NCI-H2029 (cell line): ENCODE measurements around the gene MUL1.
"Not testable (repeated sequence)": the region's sequence is repeated elsewhere in the genome, so short reads cannot be mapped to it uniquely, and the experiment has no call there.

Experiments used
- DNase-seq: peaks from one replicate; lab custom pipeline; 2025; lab: John Stamatoyannopoulos, UW

MUL1 gene, protein sequence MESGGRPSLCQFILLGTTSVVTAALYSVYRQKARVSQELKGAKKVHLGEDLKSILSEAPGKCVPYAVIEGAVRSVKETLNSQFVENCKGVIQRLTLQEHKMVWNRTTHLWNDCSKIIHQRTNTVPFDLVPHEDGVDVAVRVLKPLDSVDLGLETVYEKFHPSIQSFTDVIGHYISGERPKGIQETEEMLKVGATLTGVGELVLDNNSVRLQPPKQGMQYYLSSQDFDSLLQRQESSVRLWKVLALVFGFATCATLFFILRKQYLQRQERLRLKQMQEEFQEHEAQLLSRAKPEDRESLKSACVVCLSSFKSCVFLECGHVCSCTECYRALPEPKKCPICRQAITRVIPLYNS

DNA sequence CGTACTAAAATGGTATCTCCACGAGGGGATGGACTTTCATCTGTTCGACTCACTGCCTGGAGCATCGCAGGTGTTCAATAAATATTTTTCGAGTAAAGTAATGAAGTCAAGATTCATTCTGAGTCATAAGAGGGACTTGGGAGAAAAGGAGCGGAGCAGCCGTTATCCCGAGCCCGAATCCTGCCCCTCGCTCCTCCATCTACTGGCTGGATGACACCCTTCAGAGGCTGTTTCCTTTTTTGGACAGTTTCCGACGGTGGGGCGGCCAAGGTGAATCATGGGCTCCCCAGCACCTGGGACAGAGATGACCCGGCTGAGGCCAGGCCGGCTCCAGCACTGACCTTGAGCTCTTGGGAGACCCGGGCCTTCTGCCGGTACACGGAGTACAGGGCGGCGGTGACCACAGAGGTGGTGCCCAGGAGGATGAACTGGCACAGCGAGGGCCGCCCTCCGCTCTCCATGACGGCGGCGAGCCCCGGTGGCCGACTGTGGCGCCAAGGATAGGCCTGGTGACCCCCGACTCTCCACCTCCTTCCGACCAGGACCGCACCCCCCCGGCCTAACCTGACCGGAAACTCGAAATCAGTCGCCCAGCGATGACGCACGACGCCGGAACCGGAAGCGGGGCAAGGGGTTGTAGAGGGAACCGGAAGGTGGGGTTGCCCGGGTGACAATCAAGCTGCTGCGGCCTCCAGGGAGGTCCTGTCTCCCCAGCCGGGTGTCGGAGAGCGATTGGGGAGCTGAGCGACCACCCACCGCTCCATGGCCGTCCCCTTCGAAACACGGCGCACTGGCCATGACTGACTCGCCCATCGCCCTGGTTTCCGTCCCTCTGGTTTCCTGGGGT lies at the start of gene MUL1:
MUL1 (minus strand) TSS at position 588 of the 847 bp plus-strand sequence; CDS start at position 461, 127 bp downstream.
- DNase-seq = peak; percentile 75

DNA sequence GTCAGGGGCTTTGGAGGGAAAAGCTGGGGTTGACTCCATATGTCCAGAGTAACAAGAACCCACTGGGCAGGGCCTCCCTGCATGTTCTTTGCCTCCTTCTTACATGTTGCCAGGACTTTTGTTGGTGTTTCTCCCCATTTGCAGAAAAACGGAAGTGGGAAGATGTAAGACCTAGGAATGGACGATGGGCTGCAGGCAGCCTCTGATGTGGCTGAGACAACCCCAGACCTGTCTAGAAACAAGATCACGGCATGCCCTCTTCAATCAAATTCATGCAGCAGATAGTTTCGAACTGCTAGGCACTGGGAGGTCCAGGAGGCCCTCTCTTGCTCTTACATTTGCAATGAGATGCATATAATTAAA lies 47.8 kb upstream of the MUL1 start:
- no peak for DNase-seq

DNA sequence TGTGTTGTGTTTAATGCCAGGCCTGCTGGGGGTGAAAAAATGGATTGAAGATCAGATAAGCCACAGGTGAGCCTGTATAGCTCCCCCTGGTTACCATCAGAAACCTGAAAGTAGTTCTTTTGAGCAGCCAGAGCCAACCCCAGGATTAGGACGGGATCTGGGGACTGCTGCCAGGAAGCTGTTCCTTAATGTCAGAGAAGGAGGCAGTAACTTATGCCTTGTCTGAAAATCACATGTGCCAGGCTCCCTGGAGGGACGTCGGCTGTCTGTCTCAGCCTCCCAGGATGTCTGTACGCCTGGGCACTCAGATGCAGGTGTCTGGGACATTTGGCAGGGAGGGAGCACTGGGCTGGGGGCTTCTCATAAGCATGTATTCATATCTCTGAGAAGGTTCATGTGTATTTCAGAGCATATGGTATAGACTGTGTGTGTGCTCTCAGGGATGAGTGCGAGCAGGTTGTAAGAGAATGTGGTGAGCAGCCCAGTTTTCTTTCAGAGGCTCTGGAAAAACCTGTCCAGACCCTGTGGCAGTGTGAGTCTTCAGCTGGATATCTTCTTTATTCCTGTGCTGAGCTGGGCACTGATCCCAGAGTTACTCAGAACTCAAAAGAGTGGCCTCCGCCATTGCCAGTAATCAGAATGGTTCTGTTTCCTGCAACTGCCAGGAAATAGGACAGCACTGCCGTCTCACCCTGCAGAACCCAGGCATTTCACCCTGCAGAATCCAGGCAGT lies 47.2 kb upstream of the MUL1 start:
- DNase-seq = no peak

DNA sequence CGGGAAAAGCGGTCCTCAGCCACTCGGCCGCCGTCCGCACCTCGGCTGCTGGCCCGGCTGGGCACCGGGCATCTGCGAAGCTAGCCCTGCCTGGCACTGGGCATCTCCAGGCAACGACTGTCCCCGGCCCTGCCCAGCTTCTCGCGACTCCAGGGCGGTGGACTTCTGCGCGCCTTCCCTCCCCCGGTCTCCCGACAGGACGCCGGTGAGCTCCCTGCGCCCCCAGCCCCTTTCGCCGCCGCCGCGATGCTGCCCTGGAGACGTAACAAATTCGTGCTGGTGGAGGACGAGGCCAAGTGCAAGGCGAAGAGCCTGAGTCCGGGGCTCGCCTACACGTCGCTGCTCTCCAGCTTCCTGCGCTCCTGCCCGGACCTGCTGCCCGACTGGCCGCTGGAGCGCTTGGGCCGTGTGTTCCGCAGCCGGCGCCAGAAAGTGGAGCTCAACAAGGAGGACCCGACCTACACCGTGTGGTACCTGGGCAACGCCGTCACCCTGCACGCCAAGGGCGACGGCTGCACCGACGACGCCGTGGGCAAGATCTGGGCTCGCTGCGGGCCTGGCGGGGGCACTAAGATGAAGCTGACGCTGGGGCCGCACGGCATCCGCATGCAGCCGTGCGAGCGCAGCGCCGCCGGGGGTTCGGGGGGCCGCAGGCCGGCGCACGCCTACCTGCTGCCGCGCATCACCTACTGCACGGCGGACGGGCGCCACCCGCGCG lies 44.9 kb upstream of the MUL1 start:
- no peak for DNase-seq

DNA sequence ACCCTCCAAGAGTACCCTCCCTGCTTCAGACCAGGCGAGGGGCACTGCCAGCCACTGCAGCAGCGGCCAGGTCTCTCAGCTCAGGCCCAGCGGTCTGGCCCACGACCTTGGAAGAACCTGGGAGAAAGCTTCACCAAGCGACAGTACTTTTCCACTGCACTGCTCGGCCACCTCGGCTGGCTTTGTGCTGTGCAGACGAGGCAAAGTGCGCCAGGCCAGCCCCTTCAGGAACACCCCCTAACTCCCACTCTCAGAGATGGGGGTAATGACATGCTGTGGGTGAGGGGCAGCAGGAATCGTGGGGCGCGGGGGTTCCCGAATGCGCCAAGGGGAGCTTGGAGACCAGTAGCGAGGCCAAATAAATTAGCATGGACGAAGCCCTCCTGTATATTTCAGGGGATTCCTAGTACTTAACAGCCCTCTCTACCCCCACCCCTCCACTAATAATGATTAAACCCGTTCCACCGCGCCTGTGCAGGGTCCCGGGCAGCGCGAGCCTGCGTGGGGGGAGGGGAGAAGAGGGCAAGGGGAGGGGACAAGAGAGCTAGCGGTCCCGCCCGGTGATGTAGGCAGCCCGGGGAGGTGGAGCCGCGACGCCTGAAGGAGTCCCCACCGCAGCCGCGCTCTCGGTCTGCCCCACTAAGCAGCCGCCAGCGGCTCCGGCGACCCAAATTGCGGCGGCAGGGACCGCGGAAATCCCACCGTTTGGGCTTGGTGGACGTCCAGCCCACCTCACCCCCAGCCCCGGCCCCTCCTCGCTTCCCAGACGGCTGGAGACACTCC lies 44.2 kb upstream of the MUL1 start, which contains the start of gene FAM43B:
FAM43B (plus strand) TSS at position 629 of the 783 bp plus-strand sequence. CDS start 401 bp downstream, outside the sequence.
- DNase-seq = no peak

DNA sequence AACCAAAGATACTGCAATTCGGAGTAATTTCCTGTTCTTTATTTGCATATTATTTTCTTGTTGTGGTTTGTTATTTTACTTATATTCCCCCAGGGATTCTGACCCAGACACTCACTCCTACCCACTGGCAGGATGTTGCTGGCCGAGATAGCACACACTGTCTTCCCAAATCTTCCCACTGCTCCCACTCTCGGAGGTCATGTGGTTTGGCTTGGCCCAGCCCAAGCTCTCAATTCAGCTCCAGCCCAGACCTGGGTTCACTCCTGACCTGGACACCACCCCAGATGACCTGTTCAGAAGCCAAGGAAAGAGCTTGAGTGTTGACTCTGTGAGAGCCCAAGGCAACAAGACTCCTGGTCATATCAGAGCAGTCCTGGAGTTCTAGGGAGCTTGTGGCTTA lies 43.2 kb upstream of the MUL1 start:
- no peak for DNase-seq

DNA sequence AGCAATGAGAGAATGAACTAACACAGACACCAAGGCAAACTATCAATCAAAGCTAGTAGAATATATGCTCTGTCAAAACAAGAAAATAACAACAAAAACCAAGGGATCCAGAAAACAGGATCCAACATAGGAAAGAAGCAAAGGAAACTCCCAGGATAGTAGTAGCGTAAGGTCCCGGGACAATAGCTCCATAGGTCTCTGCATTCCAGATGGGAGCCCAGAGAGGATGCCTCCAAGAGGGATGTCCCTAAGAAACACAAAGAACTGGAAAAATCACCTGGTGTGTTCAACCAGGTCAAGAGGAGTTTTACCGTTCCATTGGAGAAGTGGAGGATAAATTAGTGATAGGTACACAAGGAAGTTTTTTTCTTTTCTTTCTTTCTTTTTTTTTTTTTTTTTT lies 38.7 kb upstream of the MUL1 start:
- no peak for DNase-seq

DNA sequence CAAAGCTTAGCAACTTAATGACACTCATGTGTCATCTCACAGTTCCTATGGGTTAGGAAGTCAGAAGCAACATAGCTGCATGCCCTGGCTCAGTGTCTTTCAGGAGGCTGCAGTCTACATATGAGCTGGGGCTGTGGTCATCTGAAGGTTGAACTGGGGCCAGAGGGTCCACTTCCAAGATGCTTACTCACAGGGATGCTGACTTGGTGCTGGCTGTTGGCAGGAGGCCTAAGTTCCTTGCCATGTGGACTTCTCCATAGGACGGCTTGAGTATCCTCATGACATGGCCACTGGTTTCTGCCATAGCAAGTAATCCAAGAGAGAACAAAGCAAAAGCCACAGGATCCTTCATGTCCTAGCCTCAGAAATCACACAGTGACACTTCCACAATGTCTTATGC lies 32.3 kb upstream of the MUL1 start:
- DNase-seq = no peak

DNA sequence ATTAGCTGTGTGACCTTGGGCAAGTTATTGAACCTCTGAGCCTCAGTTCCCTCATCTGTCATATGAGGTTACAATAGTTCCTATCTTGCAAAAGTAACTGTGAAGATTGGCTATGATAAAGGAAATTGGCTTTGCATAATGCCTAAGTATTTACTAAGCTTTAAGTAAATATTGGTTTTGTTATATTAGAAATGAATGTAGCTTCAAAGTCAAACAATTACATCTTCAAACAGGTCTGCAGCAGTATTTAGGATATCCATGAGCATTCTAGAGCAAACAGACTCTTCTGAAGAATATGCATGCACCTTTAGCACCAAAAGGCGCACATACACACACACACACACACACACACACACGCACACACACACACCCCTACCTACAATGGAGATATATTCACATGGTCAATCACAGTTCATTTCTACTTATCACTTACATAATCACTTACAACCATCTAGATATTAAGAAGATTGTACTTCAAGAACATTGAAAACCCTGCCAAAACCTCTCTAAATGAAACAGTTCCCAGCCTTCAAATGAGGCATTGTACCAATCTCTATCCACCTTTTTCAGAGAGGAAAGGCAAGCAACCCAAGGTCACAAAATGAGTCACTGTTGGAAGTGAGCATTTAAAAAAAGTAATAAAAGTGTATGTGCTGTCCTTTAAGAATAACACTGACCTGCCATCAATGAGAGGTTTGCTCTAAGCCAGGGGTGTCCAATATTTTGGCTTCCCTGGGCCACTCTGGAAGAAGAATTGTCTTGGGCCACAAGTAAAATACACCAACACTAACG lies 31.0 kb upstream of the MUL1 start:
- no peak for DNase-seq

DNA sequence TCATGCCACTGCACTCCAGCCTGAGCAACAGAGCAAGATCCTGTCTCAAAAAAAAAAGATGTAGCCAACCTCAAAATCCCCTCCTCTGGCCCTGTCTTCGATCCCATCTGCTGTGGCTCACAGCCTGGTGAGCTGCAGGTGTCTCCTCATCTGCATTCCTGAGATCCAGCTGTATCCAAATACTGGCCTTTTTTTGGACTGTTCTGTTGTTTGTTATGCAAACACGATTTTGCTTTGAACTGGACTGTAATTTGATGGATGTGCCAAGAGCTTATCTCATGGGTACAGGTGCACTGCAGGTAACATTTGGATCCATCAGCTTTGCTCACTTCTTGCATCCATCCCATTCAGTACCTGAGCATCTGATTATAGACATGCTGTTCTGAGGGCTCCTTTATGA lies 30.3 kb upstream of the MUL1 start:
- peak; percentile 52 for DNase-seq

DNA sequence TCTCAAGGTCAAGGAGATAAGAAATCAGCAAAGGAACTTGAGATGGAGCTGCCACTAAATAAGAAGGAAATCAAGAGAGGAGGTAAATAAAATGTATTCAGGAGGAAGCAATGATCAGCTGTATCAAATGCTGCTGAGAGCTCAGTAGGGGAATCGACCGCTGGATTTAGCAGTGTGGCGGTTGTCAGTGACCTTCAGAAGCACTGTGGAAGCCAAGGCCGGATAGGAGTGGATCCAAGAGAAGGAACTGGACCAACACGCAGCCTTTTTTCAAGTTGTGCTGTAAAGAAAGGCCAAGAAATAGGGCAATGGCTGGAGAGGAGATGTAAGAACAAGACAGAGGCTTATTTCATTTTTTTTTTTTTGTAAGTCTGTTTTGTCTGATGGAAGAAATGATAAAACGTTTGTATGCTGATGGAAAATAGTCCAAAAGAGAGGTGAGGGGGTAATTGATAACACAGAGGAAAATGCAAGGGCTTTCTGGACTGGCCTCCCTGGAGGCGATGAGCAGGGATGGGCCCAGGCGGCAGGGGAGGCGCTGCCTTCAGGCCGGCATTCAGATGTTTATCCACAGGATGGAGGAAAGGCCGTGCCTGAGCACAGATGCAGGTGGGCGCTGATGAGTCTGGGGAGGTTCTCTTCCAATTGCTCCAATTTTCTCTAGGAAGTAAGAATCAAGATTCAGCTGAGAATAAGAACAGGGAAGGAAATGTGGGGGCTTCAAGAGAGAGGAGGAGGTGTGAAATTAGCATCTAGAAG lies 26.9 kb upstream of the MUL1 start:
- no peak for DNase-seq

DNA sequence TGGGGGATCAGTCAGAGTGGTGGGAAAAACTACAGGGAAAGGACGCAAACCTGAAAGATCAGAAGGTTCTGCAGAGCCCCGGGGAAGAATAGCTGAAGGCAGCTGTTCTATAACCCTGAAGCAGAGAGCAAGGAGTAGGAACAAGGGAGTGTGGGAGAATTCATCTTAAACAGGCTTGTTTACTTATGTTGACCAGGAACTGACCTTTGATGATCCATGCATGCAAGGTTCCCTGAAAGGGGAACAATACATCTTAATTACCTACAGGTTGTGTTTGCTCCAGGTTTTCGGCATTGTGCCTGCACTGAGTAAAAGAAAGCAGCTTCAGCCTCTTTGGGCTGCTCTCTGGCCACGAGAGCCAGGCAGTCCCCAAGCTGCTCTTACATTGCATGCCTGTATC lies 25.7 kb upstream of the MUL1 start:
- DNase-seq = no peak

DNA sequence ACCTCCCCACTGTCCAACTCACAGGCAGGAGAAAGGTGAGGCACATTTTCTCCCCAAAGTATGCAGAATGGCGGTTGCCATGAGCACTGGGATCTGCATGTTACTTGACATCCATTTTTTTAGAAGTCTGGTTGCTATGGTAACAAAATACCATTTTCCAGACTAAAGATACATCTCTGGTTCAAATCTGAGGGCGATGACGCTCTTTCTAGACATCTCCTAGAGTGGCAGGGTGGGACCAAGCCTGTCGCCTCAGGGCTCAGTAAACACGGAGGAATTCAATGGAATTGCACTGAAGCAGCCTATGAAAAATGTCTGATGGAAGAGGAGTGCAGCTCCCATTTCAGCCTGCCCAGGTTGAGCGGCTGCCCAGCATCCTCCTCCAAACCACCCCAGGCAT lies 22.9 kb upstream of the MUL1 start:
- DNase-seq = no peak

DNA sequence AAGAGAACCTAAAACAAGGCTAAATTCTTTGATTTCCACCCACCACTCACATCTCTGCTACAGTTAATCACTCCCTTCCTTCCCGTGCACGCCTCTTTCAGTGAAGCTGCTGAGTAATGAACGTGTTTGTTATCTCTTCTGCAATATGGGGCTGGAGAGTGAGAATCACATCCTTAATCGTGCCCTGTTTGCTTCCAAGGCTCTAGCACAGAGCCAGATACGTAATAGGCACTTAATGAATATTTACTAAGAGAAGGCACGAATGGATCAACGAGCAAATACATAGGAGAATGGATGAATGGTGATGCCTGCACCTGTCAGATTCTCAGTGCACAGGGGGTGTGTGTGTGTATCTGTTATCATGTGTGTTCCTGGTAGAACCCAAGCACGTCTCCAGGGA lies 22.4 kb upstream of the MUL1 start:
- peak; percentile 12 for DNase-seq

DNA sequence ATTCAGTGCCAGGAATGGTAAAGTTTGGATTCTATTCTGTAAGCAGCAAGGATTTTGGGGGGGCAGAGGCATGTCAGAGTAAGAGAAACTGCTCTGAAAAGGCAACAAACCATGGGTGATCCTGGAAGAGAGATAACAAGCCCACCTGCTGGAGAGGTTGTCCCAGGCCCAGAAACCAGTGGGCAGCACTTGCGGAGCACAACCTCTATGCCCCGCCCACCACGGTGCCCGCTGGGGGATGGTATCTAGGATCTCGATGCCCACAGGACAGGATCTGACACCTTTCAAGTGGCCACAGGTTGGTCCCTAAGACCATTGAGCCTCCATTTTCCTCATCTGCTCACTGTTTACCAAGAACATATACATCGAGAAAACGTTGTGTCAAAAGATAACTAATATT lies 20.3 kb upstream of the MUL1 start:
- DNase-seq = no peak

DNA sequence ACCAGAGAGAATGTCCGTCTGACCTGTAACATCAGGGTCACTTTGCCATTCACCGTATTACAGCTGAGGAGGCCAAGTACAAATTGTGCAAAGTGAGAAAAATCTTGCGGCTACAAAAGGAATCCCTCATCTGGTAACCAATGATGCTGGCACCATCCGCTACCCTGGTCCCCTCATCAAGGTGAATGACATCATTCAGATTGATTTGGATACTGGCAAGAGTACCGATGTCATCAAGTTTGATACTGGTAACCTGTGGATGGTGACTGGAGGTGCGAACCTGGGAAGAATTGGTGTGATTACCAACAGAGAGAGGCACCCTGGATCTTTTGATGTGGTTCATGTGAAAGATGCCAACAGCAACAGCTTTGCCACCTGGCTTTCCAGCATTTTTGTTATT lies 18.3 kb upstream of the MUL1 start:
- DNase-seq = no peak

DNA sequence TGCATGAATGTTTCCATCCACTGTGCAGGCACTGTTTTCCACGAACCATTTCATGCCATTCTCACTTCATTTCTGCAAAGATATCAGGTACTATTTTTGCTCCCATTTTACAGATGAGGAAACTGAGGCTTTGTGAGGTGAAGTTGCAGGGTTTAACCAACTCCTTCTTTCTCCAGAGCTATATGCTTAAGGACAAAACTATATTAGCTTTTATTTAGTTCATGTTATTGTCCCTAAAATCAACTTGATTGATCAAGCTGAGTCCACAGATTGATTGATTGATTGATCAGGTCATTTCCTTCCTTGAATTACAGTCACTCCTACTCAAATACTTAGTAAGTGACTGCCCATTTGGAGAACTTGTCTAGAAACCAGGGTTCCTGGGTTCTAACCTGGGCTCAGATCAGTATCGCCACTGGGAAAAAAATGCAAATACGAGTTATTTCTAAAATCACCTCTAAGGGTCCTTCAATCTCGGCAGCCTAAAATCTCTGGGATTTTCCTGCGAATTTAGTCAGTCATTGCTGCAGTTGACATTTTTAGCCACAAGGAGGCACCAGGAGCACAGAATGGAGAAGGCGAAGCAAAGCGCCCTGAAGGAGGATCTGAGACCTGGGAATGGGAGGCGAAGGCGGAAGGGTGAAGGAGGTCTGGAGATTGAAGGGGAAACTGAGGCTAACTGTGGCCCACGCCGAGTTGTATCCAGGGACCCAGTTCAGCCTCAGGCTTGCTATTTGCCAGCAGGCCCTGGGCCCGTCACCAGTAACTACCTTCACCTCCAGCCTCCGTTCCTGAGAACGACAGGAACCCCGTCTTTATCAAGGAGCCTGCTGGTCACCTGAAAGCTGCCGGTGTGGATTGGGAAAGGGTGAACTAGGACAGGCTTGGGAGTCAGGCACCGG lies 14.3 kb upstream of the MUL1 start:
- peak; percentile 49 for DNase-seq

DNA sequence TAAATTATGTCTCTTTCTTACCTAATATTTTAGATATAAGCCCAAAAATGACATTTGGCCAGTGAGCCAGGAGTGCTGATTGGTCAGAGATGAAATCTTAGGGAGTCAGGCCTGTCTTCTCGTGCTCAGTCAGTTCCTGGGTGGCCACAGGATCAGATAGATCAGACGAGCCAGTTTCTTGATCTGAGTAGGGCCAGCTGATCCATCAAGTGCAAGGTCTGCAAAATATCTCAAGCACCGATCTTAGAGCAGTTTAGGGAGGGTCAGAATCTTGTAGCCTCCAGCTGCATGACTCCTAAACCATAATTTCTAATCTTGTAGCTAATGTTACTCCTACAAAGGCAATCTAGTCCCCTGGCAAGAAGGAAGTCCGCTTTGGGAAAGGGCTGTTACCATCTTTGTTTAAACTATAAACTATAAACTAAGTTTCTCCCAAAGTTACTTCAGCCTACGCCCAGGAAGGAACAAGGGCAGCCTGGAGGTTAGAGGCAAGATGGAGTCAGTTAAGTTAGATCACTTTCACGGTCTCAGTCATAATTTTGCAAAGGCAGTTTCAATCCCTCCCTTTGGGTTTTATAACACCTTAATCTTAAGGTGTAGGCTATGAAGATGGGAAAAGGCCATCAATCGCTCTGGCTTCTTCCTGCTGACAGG lies 11.8 kb upstream of the MUL1 start:
- not testable (repeated sequence) for DNase-seq
